ENCODE data around the gene FKBP15.
"Not testable (repeated sequence)": the region's sequence is repeated elsewhere in the genome, so short reads cannot be mapped to it uniquely, and the experiment has no call there.

DNA sequence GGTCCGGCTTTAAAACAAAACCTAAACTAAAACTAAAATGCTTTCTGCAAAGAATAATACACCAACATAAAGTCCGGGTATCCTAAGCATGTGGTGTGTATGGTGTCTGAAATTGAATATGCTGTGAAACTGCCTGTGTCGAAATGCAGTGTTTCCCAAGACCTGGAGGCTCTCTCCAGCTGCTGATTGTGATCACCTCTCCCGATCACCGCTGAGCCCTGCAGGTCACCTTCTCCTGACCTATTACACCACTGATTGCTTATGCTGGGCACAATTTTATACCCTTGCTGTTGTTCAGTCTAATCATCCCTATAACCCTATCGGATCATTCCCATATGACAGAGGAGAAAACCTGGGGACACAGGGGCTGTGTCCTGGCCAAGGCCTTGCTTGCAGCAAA is 102.2 kb downstream of the FKBP15 start:
- TF ChIP-seq, protein P1, sequence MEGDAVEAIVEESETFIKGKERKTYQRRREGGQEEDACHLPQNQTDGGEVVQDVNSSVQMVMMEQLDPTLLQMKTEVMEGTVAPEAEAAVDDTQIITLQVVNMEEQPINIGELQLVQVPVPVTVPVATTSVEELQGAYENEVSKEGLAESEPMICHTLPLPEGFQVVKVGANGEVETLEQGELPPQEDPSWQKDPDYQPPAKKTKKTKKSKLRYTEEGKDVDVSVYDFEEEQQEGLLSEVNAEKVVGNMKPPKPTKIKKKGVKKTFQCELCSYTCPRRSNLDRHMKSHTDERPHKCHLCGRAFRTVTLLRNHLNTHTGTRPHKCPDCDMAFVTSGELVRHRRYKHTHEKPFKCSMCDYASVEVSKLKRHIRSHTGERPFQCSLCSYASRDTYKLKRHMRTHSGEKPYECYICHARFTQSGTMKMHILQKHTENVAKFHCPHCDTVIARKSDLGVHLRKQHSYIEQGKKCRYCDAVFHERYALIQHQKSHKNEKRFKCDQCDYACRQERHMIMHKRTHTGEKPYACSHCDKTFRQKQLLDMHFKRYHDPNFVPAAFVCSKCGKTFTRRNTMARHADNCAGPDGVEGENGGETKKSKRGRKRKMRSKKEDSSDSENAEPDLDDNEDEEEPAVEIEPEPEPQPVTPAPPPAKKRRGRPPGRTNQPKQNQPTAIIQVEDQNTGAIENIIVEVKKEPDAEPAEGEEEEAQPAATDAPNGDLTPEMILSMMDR (conservative IDR thresholded peaks at IDR 0.05) = not testable (repeated sequence)
- TF ChIP-seq ZFX (IDR thresholded peaks at IDR 0.05) = not testable (repeated sequence)
